Panc1 (cell line): ENCODE measurements around the gene VTN. TPM values are rescaled to one million over a fixed set of nuclear protein-coding genes. Genes with fewer than 3 reads are reported as not detected.

ENCODE experiments used
- ATAC-seq: fragments of 200-7000 bp; cut with Tn5 transposase; 2 replicates; pipeline ENCODE4 v1.9.1; 2020; ENCODE audit warnings: mild to moderate bottlenecking, moderate library complexity
- BruUV-seq: library from RNA; stranded (reverse); fragments of 400-500 nt; replicated peaks from 2 replicates; lab custom pipeline; 2021; lab: Mats Ljungman, UMichigan
- CTCF ChIA-PET: fragments of 300-600 bp; sonication (Branson Sonifier 250); formaldehyde crosslinking; loops from one replicate; lab custom pipeline; 2022; ENCODE audit warnings: antibody characterized with exemption; lab: Charles Lee
- POLR2A ChIA-PET: fragments of 300-600 bp; sonication (Branson Sonifier 250); formaldehyde crosslinking; loops from one replicate; lab custom pipeline; 2022; ENCODE audit warnings: antibody characterized with exemption; lab: Charles Lee
- DNase-seq: peaks from one replicate; pipeline ENCODE4 v3.0.0-alpha.2; 2010; ENCODE audit warnings: low read depth, low spot score
- H3K27ac ChIP-seq: 2 replicates; pipeline ENCODE4 v1.5.1; 2011; ENCODE audit warnings: mild to moderate bottlenecking, low read length, inconsistent platforms
- H3K27me3 ChIP-seq: fragments of 200-500 bp; sonication (Bioruptor generic); 2 replicates; pipeline ENCODE4 v1.6.0; 2014; ENCODE audit warnings: low read length, inconsistent platforms; ENCODE audit not compliant: control insufficient read depth, insufficient read depth
- H3K36me3 ChIP-seq: fragments of 200-500 bp; sonication (Bioruptor generic); 2 replicates; pipeline ENCODE4 v1.5.1; 2014; ENCODE audit warnings: inconsistent platforms, mild to moderate bottlenecking, low read length, moderate library complexity; ENCODE audit not compliant: control insufficient read depth, insufficient read depth
- H3K4me1 ChIP-seq: 2 replicates; pipeline ENCODE4 v1.5.1; 2011; ENCODE audit warnings: inconsistent platforms, mild to moderate bottlenecking, low read length, moderate library complexity; ENCODE audit not compliant: control insufficient read depth, insufficient read depth
- H3K4me3 ChIP-seq, 2 experiments: 2 replicates each; pipeline ENCODE4 v1.5.1; 2011 to 2012; ENCODE audit warnings: low read depth in 2 of 2, low read length in 2 of 2, mild to moderate bottlenecking in 2 of 2, inconsistent platforms in 1 of 2, moderate library complexity in 1 of 2
- H3K9me3 ChIP-seq: fragments of 200-500 bp; sonication (Bioruptor generic); 2 replicates; pipeline ENCODE4 v1.5.1; 2014; ENCODE audit warnings: low read depth, mild to moderate bottlenecking, inconsistent platforms, low read length, moderate library complexity; ENCODE audit not compliant: control insufficient read depth, insufficient read depth
- CTCF ChIP-seq: fragments of 450-650 bp; IDR thresholded peaks from 2 replicates; pipeline ENCODE4 v1.5.1; 2017; ENCODE audit warnings: mild to moderate bottlenecking
- POLR2AphosphoS5 ChIP-seq: IDR thresholded peaks from 2 replicates; pipeline ENCODE4 v1.6.1; 2012; ENCODE audit warnings: mild to moderate bottlenecking, low read depth, low read length, moderate library complexity
- REST ChIP-seq, 2 experiments: IDR thresholded peaks; 2 replicates each; pipeline ENCODE4 v1.6.1; 2011 to 2012; ENCODE audit warnings: low read depth in 2 of 2, control low read depth in 1 of 2, low read length in 1 of 2, mild to moderate bottlenecking in 1 of 2, moderate library complexity in 1 of 2; ENCODE audit not compliant: insufficient read depth in 1 of 2
- SIN3A ChIP-seq: IDR thresholded peaks from 2 replicates; pipeline ENCODE4 v1.6.1; 2012; ENCODE audit warnings: low read depth, mild to moderate bottlenecking, low read length, moderate library complexity, borderline replicate concordance; ENCODE audit not compliant: insufficient read depth
- TCF7L2 ChIP-seq: IDR thresholded peaks from 2 replicates; pipeline ENCODE4 v1.6.1; 2011; ENCODE audit warnings: mild to moderate bottlenecking, low read depth, low read length, inconsistent platforms
- in situ Hi-C: cut with HindIII; loops from 2 replicates; pipeline ENCODE4 v1.10.0; 2016; ENCODE audit warnings: low sequenced_read_pairs, low pct_unique_long_range_greater_than_20kb
- intact Hi-C: fragments of 100-400 bp; cut with micrococcal nuclease; formaldehyde crosslinking; loops from one replicate; pipeline ENCODE4 v1.10.0; 2022; ENCODE audit not compliant: unreplicated experiment
- total RNA-seq: library from RNA; stranded (reverse); gene quantifications from one replicate; pipeline ENCODE4 v1.2.1, GENCODE V29; 2021; ENCODE audit not compliant: unreplicated experiment

The VTN gene
- total RNA-seq, 1 experiment from 2014 or later = 2.3 TPM

- H3K9me3 ChIP-seq = no peaks in the 10 kb centered on the region
- ChIA-PET CTCF (no interaction called here), POLR2A (no interaction called here)
- no peaks in the 10 kb centered on the region for H3K27me3 ChIP-seq
- intact Hi-C loops (no loop called here), in situ Hi-C loops (no loop called here)
- H3K4me3 ChIP-seq = no peak overlapping the region
- BruUV-seq = no TSS peak
- TF ChIP-seq SIN3A (no peak), POLR2AphosphoS5 (0 out of 2 replicates have a peak, but pooled peaks have one; percentile 7), TCF7L2 (no peak), REST (IDR thresholded peaks at IDR 0.05; ENCODE audit: insufficient read depth in 1 of 2, low read depth in 2 of 2, low read length in 1 of 2) (no peak), CTCF (no peak)
- no peak overlapping the region; the same call in 1 of the 2 replicates for H3K27ac ChIP-seq
- no peaks in the 10 kb centered on the region for H3K36me3 ChIP-seq
- no peak for DNase-seq
- peak; percentile 12 for ATAC-seq
- H3K4me1 ChIP-seq = peaks cover 8% of the 10 kb centered on the region; the same call in 1 of the 2 replicates
These were observed 28.3 kb upstream of the VTN start for GRCh38 chr17:28398280-28398981.

GRCh38 chr17:28397687-28398279, 27.7 kb upstream of the VTN start:
- Histone ChIP-seq H3K9me3 (no peaks in the 10 kb centered on the region), H3K4me1 (peaks cover 8% of the 10 kb centered on the region; the same call in 1 of the 2 replicates), H3K36me3 (no peaks in the 10 kb centered on the region), H3K27ac (no peak overlapping the region; the same call in 1 of the 2 replicates), H3K27me3 (no peaks in the 10 kb centered on the region), H3K4me3 (no peak overlapping the region)
- DNase-seq (no peak), ATAC-seq (peak; percentile 35)
- ChIA-PET CTCF (no interaction called here), POLR2A (no interaction called here)
- in situ Hi-C loops (no loop called here), intact Hi-C loops (no loop called here)
- TF ChIP-seq POLR2AphosphoS5 = peak; percentile 18; the same call in 1 of the 2 replicates
- no peak for TF ChIP-seq CTCF
- BruUV-seq = no TSS peak
